Peyer's patch (tissue), 4 donors: ENCODE measurements around the gene MIA2.

ENCODE experiments used
- POLR2A ChIP-seq, 2 donors: fragments of 450-650 bp; IDR thresholded peaks; one replicate each; pipeline ENCODE4 v1.5.1; 2017; ENCODE audit warnings: antibody characterized with exemption in 2 of 2, mild to moderate bottlenecking in 2 of 2, moderate library complexity in 2 of 2
- TF ChIP-seq, protein P1 (sequence below), 6 experiments: fragments of 450-650 bp in 4 of 6; fragments of 200-600 bp in 2 of 6; sonication (generic) in 1 of 6; IDR thresholded peaks; one replicate each; pipeline ENCODE4 v1.5.1; 2017 to 2019; ENCODE audit warnings: antibody characterized with exemption in 6 of 6, mild to moderate bottlenecking in 3 of 6, moderate library complexity in 1 of 6

DNA sequence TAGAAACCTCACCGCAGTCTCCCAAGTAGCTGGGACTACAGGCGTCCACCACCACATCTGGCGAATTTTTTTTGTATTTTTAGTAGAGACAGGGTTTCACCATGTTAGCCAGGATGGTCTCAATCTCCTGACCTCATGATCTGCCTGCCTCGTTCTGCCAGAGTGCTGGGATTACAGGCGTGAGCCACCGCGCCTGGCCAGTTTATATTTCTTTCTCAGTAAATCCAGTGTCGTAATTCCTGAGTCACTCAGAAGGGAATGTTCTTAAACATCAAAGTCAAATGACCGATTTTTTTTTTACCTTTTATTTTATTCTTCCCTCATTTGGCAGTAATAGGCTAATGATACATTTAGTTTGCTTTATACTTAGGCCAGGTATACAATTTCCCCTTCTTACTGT is 118.0 kb downstream of the MIA2 start:
- no peak for TF ChIP-seq POLR2A (IDR thresholded peaks at IDR 0.05)
- TF ChIP-seq, protein P1, sequence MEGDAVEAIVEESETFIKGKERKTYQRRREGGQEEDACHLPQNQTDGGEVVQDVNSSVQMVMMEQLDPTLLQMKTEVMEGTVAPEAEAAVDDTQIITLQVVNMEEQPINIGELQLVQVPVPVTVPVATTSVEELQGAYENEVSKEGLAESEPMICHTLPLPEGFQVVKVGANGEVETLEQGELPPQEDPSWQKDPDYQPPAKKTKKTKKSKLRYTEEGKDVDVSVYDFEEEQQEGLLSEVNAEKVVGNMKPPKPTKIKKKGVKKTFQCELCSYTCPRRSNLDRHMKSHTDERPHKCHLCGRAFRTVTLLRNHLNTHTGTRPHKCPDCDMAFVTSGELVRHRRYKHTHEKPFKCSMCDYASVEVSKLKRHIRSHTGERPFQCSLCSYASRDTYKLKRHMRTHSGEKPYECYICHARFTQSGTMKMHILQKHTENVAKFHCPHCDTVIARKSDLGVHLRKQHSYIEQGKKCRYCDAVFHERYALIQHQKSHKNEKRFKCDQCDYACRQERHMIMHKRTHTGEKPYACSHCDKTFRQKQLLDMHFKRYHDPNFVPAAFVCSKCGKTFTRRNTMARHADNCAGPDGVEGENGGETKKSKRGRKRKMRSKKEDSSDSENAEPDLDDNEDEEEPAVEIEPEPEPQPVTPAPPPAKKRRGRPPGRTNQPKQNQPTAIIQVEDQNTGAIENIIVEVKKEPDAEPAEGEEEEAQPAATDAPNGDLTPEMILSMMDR (IDR thresholded peaks at IDR 0.05): no peak
